Skin of body (tissue), 2 donors: ENCODE results near the gene RPRD1A. TPM values are rescaled to one million over a fixed set of nuclear protein-coding genes. Genes with fewer than 3 reads are reported as not detected.
"Not testable (repeated sequence)": the region's sequence is repeated elsewhere in the genome, so short reads cannot be mapped to it uniquely, and the experiment has no call there.

Experiments used
- DNase-seq: peaks from one replicate; lab custom pipeline; 2025; lab: John Stamatoyannopoulos, UW
- total RNA-seq: library from RNA; depleted of rRNA; stranded (reverse); fragments of >200 nt; gene quantifications from one replicate; pipeline ENCODE4 v1.2.3, GENCODE V29; 2014

Gene RPRD1A
- total RNA-seq, 1 donor from 2014 or later = 47.7 TPM

DNA sequence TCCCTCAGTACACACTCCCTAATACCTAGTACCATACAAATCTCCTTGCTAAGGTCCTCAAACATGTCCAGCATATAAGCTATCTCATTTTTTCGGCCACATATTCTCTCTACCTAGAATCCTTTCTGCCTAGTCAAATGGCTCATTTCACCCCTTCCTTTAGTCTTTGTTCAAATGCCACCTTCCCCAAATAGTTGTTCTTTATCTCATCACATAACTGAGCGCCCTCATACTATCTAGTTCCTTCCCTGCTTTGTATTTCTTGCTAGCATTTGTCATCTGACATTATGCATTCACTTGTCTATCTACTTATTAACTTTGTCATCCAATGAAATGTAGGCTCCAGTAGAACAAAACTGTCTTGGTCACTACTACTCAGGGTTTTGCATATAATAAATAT is 35.5 kb downstream of the RPRD1A start:
- no peak for DNase-seq

DNA sequence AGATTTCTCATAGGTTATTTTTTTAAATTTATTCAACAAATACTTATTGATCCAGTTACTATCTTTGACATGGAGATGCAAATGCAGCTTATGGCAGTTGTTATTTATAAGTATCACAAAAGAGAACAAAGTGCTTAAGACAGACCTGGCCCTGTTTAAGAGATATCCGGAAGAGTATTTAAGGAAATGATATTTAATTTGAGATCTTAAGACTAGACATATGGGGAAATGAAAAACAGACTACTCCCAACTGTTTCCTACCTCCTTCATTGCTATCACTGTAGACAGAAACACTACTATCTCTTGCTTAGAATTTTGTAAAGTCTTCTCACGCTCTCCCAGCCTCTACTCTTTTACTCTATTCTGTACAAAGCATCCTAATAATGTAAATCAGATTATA is 36.0 kb downstream of the RPRD1A start:
- no peak for DNase-seq

GRCh38 chr18:36028859-36029258 is 38.5 kb downstream of the RPRD1A start:
- no peak for DNase-seq

DNA sequence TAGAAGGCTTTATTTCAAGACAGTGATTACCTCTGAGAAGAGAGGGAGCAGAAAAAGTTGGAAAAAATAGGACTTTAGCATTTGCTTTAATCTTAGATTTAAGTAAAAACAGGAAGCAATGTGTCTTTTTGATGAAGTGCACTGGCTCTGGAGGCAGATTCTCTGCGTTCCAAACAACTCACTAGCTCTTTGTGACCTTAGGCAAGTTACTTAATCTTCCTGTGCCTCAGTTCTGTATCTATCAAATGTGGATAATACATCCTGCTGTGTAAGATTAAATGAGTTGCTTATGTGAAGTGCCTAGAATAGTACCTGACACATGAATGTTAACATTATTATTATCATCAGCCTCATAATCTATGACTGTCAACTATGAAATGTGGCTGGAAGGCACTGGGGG is 42.3 kb downstream of the RPRD1A start:
- no peak for DNase-seq

- DNase-seq = not testable (repeated sequence)
Observed at GRCh38 chr18:36024241-36024640, 43.1 kb downstream of the RPRD1A start.

DNA sequence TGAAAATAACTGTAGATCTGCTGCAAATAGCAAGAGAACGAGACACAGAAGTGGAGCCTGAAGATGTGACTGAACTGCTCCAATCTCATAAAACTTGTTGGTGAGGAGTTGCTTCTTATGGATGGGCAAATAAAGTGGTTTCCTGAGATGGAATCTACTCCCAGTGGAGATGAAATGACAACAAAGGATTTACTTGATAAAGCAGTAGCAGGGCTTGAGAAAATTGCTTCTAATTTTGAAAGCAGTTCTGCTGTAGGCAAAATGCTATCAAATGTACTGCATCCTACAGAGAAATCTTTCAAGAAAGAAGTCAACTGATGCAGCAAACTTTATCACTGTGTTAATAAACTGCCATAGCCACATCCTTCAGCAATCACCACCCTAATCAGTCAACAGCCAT is 44.0 kb downstream of the RPRD1A start:
- DNase-seq = peak; percentile 2

DNA sequence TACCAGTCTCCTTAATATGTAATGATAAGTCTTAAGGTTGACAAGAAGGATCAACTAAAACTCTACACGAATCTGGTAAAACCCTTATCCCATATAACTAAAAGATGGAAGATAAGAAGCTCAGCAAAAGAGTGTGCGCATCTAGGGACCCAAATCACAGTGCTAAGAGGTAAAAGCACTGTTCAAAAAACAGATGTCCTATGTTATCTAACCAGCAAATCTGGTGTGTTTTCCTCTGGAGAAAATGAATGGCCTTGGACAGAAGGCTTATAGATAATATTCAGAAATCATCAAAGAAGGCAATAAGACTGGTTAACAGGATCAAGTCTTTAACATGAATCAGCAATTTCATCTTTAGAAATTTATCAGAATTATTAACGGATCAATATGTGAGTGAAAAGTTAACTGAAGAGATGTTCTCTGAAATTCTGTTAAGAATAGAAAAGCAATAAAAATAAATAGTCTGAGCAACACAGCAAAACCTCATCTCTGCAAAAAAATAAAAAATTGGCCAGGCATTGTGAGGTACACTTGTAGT is 47.1 kb downstream of the RPRD1A start:
- no peak for DNase-seq

- peak; percentile 19 for DNase-seq
Observed at GRCh38 chr18:36017232-36017631, 50.1 kb downstream of the RPRD1A start.

DNA sequence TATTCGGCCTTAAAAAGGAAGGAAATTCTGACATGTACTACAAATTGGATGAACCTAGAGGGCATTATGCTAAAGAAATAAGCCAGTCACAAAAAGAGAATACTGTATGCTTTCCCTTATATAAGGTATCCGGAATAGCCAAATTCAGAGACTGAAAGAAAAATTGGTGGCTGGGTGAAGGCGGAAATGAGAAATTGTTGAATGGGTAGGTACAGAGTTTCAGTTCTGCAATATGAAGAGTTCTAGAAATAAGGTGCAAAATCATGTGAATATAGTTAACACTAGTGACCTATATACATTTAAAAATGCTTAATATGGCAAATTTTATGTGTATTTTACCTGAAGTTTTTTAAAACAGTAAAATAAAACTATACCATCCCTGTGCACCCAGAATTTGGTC is 51.7 kb downstream of the RPRD1A start:
- no peak for DNase-seq

- DNase-seq = no peak
Observed at GRCh38 chr18:36012891-36013290, 54.5 kb downstream of the RPRD1A start.

DNA sequence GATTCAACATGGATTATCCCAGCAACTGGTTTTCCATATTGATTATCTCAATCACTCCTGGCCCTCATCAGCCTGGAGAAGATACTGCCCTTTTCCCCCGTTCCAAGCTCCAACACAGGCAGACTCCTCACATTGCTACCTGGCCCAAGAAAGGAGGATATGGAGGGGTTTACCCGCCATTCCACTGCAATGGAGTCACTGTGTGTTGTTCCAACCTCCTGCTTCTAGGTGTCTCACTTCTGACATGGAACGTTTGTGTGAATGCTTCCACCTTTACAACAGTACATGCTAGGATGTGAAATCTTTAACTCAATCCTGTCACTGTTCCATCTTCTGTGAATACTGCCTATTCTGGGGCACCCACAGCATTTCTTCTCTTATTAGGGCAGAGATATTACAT is 58.1 kb downstream of the RPRD1A start:
- no peak for DNase-seq

- DNase-seq = no peak
Observed at GRCh38 chr18:36006997-36007396, 60.4 kb downstream of the RPRD1A start.

DNA sequence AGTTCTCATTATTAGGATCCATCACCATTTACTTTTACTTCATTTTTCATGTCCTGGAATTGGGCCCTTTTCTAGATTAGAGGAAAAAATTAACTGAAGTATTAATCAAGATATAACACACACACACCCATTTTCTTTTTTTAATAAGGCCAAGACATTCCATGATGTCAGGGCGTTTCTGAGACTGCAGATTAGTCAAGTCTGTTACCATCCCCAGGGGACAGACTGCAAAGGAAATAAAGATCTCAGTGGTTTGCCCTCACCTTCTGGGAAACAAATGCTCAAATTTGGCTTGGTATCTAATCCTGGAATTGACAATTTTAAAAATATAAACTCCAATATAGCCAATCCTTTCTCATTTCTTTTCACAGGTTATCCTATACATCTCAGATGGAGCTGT is 67.4 kb downstream of the RPRD1A start:
- no peak for DNase-seq

- DNase-seq = no peak
Observed at GRCh38 chr18:35998967-35999366, 68.4 kb downstream of the RPRD1A start.

- no peak for DNase-seq
Observed at GRCh38 chr18:35993013-35993412, 74.3 kb downstream of the RPRD1A start.

- DNase-seq = no peak
Observed at GRCh38 chr18:35991696-35992095, 75.7 kb downstream of the RPRD1A start.

DNA sequence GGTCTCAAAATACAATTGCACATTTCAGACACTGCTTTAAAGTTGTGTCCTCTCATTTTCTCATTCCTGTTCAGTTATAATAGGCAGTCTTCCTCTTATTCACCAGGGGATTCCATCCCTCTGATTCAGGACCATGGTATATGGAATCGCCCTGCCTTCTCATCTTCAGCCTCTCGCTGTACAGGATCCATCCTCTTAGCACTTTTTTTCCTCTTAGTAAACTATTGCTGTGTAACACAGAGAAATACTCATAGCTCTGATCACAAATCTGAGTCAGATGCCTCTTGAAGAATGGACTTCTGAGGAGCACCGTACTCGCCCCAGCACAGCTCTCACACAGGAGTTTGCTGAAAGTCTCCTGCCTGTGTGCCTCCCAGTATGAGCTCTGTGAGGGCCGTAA is 83.5 kb downstream of the RPRD1A start:
- no peak for DNase-seq

DNA sequence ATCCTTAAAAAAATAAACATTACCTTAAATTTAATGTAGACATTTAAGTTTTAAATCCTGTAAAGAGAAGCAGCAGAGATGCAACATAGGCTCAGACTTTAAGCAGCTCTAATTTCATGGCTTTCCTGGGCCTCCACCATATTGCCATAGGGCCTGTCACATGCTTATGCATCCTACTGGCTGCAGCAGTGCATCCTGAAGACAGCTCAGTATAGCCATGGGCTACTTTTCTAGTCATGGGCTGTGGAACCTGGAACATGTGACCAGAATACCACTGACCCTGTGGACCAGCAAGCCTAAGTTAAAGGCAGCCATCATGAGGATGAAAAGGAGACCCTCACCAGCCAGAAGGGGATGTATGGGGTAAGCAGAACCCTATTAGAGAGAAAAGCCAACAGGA is 84.2 kb downstream of the RPRD1A start:
- DNase-seq = no peak

DNA sequence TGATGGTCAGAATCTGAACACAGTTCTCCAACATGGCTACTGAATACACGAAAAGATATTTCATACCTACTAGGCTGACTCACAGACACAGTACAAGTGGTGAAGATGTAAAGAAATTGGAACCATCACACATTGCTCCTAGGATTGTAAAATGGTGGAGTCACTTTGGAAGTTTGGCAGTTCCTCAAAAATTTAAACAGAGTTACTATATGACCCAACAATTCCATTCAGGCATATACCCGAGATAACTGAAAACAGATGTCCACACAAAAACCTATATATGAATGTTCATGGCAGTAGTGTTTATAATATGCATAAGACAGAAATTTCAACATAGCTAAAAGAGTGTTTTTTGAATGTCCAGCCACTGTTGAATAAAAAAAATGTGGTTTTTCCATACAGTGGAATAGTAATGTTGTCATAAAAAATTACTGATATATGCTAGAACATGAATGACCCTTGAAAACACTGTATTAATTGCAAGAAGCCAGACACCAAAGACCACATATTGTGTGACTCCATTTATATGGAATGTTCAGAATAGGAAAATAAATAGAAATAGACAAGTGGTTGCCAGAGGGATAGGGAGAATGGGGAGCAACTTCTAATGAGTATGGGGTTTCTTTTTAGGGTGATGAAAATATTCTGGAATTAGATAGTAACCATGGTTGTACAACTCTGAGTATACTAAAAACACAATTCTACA is 84.8 kb downstream of the RPRD1A start:
- DNase-seq = no peak

GRCh38 chr18:35979112-35979511 is 88.2 kb downstream of the RPRD1A start:
- no peak for DNase-seq

DNA sequence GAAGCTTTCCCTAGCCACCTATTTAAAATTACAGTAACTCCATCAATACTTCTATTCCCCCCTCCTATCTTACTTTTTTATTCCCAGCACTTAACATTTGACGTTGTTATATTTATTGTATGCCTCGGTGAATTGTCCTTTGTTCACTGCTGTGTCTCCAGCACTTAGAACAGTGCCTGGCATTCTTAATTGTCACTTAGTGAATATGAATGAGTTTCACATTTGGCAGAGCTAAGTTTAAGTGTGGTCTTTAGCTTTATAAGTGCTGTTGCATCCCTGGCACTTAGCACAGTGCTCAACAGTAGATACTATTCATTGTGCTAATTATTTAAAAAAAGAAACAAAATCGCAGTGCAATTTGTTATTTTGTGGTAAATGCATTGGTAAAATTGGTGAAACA is 93.2 kb downstream of the RPRD1A start:
- no peak for DNase-seq

- no peak for DNase-seq
Observed at GRCh38 chr18:35973650-35974049, 93.7 kb downstream of the RPRD1A start.

DNA sequence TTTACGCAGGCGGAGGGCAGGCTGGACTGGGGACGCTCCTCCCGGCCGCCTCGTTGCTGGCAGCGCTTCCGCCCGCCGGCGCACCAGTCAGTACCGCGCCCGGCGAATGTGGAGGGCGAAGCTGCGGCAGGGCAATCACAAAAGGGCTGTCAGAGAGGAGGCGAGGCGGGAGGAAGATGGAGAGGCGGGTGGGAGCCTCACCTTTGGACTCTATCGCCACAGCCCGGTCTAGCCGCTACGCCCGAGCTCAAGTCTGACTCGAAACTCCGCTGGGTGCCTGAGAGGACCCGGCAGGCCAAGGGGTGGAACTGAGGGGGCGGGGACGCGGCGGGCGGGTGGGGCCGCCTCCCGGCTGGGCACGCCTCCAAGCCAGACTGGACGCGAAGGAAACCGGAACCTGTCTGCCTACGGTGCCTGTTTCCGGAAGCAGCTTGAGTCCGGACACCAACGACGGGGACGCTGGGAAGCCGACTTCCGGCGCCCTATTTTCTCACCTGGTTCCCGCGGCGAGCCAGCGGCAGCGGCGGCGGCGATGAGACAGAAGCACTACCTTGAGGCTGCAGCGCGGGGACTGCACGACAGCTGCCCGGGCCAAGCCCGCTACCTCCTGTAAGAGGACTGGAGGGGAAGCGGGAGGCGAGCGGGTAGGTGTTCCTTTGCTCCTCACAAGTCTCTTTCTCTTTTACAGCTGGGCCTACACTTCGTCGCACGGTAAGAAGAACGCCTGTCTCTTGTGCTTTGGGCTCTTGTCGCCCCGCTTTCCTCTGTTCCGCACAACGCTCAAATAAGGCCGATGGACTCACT is 95.0 kb downstream of the RPRD1A start, which contains the start of gene RMP24:
Gene RMP24, plus strand, starts transcription at position 483 of the 804 bp plus-strand sequence.
- peak; percentile 92 for DNase-seq
